Activated CD8-positive, alpha-beta memory T cell treated with anti-CD3 and anti-CD28 coated beads for 48 hours (primary cell): Measurements from ENCODE around the gene PRKAA2.

Experiments
- DNase-seq, 3 experiments: peaks; one replicate each; pipeline ENCODE4 v3.0.0-alpha.2; 2020; ENCODE audit warnings: low read depth in 2 of 3, low spot score in 2 of 3

Gene PRKAA2

DNA sequence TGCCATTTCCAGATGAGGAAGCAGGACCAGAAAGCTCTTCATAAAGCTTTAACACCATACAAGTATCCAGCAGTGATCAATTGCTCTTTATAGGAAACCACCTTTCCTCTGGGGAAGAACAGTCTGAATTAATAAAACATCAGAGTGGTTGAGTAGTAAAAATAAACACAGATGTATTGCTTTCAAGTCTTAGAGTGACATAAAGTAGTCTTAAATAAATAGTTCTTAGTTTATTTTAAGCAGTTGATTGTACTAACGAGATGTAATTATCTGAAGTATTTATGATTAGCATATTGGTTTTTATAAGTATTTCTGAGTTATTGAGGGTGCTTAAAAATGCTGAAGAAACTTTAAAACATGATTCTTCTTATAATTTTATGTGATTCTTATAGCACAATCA, 67.0 kb downstream of the PRKAA2 start:
- DNase-seq = no peak

DNA sequence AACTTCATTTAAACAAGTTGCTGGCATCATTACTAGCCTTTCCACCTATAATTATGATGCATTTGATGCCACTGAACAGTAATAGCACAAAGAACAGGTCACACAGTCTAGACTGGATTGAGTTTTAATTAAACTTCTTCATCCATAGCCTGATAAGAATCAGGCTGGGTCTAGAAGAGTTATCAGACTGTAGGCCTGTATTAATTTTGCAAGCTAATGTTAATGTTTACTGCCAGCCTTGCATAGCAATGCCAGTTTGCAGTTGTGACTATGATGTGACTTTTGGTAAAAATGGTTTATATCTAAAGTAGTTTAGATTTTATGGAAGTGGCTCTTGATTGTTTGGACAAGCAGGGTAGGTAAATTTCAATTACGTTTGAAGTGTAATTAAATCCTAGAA, 68.0 kb downstream of the PRKAA2 start:
- no peak for DNase-seq

DNA sequence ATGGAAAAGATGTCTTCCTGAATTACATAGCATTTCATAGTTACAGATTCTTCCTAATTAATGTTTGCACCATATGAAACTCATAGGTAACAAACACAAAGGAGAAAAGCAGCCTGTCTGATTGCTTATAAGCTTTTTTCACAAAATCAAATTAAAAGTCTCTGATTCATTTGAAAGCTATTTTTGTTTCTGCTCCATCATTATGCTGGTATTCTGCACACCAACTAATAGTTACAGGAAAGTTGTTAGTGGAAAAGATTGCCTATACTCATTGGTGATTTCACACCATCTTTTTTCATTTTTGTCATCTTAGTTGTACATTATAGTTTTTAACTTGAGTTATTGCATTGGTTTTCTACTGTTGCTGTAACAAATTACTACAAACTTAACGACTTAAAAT, 70.0 kb downstream of the PRKAA2 start:
- DNase-seq = no peak

DNA sequence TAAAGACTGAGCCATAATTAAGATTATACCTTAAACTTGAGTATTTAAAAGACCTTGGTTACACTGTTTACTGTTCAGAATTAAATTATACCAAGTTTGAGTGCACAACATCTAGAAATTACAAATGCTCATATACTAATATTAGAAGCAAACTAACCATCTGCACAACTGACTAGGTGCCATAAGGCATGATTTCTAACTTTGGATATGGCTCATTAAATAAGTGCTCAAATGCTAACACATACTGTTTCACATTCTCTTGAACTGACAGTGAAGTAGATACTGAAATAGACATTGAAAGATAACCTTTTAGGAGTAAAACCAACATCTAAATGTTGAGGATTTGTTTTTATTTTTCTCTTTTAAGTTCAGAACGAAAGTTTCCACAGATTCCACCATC, 74.1 kb downstream of the PRKAA2 start:
- DNase-seq = no peak

DNA sequence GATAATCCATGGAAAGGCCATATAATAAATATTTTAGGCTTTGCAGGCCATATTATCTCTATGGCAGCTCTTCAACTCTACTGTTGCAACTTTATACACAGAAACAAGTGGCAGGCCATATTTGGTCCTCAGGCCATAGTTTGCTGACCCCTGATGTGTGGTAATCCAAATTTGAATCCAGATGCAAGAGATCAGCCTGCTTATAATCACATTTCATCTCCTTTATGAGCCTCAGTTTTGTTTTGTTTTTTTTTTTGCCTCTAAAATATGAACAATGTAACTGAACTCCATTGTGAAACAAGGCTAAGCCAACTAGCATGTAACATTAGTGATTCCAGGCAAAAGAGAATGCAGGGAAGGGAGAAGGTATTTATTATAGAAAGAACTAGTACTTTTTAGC, 81.6 kb downstream of the PRKAA2 start:
- no peak for DNase-seq

DNA sequence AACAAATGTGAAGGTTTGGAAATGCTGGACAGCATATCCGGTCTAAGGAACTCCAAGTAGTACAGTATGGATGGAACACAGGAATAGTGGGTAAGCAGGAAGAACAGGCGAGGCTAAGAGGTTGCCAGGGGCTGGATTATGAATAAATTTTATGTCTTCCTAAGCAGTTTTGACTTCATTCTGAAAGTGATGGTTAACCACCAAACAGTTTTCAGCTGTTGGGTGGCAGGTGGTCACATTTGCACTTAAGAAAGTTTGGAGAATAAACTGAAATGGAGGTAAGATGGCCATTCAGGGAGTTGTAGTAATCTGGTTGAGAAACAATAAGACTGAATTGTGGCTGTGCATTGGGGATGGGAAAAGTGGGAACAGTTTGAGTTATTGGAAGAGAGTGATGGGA, 83.8 kb downstream of the PRKAA2 start:
- no peak for DNase-seq

DNA sequence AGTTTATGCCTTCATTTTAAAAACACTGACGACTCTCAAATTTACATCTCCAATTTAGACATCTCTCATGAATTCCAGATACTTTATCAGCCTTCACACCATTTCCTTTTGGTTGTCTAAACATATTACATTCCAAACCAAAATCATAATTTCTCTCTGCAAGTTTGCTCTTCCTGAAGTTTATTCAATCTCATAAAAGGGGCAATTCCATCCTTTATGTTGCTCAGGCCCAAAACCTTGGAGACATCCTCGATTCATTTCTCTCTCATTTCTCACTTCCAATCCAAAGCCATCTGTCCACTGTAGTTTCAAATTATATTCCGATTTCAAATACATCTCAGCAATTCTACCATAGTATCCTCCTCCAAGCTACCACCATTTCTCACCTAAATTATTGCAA, 100.1 kb downstream of the PRKAA2 start:
- no peak for DNase-seq

DNA sequence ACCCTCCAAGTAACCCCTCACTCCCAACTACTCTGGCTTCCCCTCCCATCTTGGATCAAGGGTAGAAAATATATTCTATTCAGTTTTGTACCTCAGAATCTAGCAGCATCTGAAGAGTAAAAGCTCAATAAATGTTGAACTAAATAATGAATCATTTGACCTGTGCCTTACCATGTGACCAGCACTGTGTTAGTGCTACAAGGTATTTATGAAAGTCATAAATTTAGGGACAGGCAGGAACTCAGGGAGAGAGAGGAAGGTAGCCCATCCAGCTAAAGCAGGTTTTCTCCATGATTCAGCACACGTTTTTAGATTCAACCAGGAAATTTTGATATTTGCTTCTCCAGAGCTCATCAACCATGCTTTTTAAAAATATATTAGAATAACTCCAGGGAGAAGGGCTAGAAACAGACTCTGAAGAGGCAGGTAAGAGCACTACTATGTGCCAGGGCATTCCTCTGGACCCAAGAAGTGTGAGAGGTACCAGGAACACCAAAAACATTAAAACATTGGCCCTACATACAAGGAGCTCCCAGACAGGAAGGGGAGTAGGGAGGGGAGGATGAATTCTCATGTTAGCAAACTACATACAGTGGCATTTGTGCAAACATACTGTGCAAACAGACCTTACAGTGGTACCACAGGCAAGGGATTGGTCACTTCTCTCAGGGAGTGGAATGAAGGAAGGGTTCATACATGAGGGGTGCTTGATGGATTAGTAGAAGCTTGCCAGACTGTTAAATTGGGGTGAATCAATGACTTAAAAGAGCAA, 109.8 kb downstream of the PRKAA2 start:
- DNase-seq = no peak

DNA sequence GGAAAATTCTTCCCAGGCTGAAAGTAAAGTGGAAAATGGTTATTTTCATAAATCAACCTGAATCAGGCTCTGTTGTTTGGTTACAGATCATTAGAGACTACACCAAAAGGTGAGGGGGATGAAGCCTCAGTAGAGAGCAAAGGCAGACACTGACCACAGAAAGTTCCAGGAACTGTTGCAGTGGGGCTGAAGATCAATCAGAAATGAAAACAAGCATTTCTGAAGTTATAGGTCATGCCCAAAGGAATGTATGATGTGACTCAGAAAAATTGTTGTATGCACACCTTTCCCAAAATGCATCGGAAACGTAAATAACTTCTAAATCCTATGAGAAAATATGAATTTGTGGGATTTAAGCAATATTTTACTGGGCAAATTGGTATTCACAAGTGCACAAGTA, 110.8 kb downstream of the PRKAA2 start:
- DNase-seq = no peak

DNA sequence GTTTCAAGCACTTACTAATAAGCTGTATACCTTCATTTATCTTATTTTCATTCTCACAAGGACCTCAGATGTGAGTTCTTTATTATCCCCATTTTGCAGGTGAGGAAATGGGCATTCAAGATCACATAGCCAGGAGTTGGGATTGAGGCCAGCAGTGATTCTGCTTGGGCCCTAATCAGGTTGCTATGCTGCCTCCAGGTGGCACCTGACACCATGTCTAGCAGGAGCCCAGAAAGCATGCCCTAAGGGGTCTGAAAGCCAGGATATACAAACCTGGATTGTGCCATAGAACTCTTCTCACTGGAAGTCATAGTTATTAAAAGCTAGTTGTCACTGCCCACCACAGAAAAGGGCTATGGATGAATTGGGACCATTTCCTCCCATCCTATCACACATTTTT, 113.0 kb downstream of the PRKAA2 start:
- DNase-seq = no peak

DNA sequence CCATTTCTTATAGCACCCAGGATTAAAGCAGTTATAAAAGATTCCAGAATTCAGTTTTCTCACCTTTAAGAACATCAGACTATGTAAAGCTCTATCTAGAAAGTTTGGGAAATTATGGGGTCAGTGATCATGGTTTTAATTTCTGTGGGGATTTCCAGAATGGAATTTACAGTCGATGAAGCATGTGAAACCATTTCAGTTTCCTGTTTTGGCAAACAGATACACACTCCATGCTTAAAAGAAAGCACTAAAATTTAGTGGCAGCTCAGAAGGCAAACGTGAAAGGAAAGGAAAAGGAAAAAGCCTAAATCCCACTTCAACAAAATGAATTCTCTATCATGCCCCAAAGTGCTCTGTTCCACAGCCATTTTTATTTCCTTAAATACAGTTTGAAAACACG, 113.7 kb downstream of the PRKAA2 start:
- DNase-seq = no peak
